ENCODE measurements around the gene INTS15. TPM values are rescaled to one million over a fixed set of nuclear protein-coding genes. Genes with fewer than 3 reads are reported as not detected.

INTS15 gene
- total and polyA plus RNA-seq, 2 donors (not counting 3 experiments of a cell fraction or from before 2014, with no cell fraction given), result 35.7 to 51.6 TPM

DNA sequence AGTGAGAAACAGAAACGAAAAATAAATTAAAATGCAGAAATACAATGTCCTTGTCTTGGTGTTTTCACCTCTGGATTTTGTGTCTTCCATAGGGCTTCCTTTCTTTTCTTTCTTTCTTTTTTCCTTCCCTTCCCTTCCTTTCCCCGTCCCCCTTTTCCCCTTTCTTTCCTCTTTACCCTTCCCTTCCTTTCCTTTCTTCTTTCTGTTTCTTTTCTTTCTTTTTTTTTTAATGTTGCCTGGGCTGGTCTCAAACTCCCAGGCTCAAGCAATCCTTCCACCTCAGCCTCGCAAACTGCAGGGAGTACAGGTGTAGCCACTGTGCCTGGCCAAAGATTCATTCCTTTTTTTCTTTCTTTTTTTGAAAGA is 34.4 kb downstream of the INTS15 start:
- TF ChIP-seq POLR2A (IDR thresholded peaks at IDR 0.05; ENCODE audit: low read depth, low read length), result no peak
- TF ChIP-seq JUN (IDR thresholded peaks at IDR 0.05; ENCODE audit: borderline replicate concordance, insufficient read depth, insufficient read length, low read depth), result no peak
- TF ChIP-seq GATA2 (IDR thresholded peaks at IDR 0.05; ENCODE audit: insufficient read depth, insufficient read length, low read depth, low read length), result no peak
- no peak for TF ChIP-seq MYC (IDR thresholded peaks at IDR 0.05; ENCODE audit: low read depth, low read length)
- TF ChIP-seq, protein P1, sequence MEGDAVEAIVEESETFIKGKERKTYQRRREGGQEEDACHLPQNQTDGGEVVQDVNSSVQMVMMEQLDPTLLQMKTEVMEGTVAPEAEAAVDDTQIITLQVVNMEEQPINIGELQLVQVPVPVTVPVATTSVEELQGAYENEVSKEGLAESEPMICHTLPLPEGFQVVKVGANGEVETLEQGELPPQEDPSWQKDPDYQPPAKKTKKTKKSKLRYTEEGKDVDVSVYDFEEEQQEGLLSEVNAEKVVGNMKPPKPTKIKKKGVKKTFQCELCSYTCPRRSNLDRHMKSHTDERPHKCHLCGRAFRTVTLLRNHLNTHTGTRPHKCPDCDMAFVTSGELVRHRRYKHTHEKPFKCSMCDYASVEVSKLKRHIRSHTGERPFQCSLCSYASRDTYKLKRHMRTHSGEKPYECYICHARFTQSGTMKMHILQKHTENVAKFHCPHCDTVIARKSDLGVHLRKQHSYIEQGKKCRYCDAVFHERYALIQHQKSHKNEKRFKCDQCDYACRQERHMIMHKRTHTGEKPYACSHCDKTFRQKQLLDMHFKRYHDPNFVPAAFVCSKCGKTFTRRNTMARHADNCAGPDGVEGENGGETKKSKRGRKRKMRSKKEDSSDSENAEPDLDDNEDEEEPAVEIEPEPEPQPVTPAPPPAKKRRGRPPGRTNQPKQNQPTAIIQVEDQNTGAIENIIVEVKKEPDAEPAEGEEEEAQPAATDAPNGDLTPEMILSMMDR (IDR thresholded peaks at IDR 0.05; ENCODE audit: extremely low read depth in 1 of 2, insufficient read depth in 1 of 2, low read depth in 1 of 2, low read length in 2 of 2), result no peak
- TF ChIP-seq, protein P2, sequence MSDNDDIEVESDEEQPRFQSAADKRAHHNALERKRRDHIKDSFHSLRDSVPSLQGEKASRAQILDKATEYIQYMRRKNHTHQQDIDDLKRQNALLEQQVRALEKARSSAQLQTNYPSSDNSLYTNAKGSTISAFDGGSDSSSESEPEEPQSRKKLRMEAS (IDR thresholded peaks at IDR 0.05; ENCODE audit: insufficient read depth, insufficient read length), result no peak
- TF ChIP-seq POLR2AphosphoS5 (IDR thresholded peaks at IDR 0.05; ENCODE audit: insufficient read depth, low read depth, low read length), result no peak
- no peak for TF ChIP-seq EZH2 (IDR thresholded peaks at IDR 0.05; ENCODE audit: borderline replicate concordance, low read depth, low read length, severe bottlenecking)
- no peak for TF ChIP-seq FOS (IDR thresholded peaks at IDR 0.05; ENCODE audit: borderline replicate concordance, insufficient read depth, low read length)
- intact Hi-C loops (cut with micrococcal nuclease) (no loop called here), dilution Hi-C loops (cut with MboI; ENCODE audit: extremely low pct_ligation_motif_present, low sequenced_read_pairs) (no loop called here)
- Histone ChIP-seq H3K27me3 (ENCODE audit: control insufficient read depth in 2 of 2, insufficient read depth in 2 of 2, low read length in 2 of 2) (no peaks in the 10 kb centered on the region), H4K20me1 (replicated peaks; ENCODE audit: control insufficient read depth, extremely low read depth, insufficient read depth, low read length) (no peaks in the 10 kb centered on the region), H3K27ac (ENCODE audit: insufficient read depth, low read depth, low read length) (no peak overlapping the region), H3K79me2 (ENCODE audit: control insufficient read depth, insufficient read depth, low read length) (no peaks in the 10 kb centered on the region), H2AFZ (ENCODE audit: low read depth, low read length) (no peak overlapping the region), H3K9me3 (replicated peaks; ENCODE audit: control insufficient read depth, insufficient read depth, low read length) (no peaks in the 10 kb centered on the region), H3K4me1 (ENCODE audit: control insufficient read depth, extremely low read depth, insufficient read depth, low read length) (no peaks in the 10 kb centered on the region), H3K9me1 (replicated peaks; ENCODE audit: control insufficient read depth, extremely low read depth, insufficient read depth, low read length) (no peaks in the 10 kb centered on the region), H3K4me2 (ENCODE audit: insufficient read depth, low read length) (no peak overlapping the region), H3K4me3 (replicated peaks in 1 of 3; ENCODE audit: insufficient read depth in 1 of 3, low read depth in 1 of 3, low read length in 3 of 3) (no peak overlapping the region), H3K9ac (replicated peaks; ENCODE audit: extremely low read depth, insufficient read depth, low read length) (no peak overlapping the region), H3K36me3 (ENCODE audit: control insufficient read depth in 2 of 2, extremely low read depth in 1 of 2, insufficient read depth in 2 of 2, low read length in 2 of 2) (no peaks in the 10 kb centered on the region)
- ChIA-PET CTCF (interaction anchor here (0.9 kb wide), 1 partner anchor 34 kb away, joined by 4 read pairs; the partner anchor contains the start of gene INTS15), POLR2A (no interaction called here)
- BruUV-seq (replicated peaks), result no TSS peak
- no peak for FAIRE-seq
- no peak for DNase-seq (ENCODE audit: low read depth, low spot score)
